HEK293 (cell line): Measurements from ENCODE around the gene AKTIP.

Experiments used
- CTCF ChIP-seq: fragments of 450-650 bp; formaldehyde crosslinking; IDR thresholded peaks from 2 replicates; pipeline ENCODE4 v1.5.1; 2016; ENCODE audit warnings: missing biosample characterization, missing genetic modification characterization
- SP7 ChIP-seq: fragments of 450-650 bp; formaldehyde crosslinking; IDR thresholded peaks from 2 replicates; pipeline ENCODE4 v1.5.1; 2016; ENCODE audit warnings: missing biosample characterization, missing genetic modification characterization
- YY1 ChIP-seq: fragments of 450-650 bp; formaldehyde crosslinking; IDR thresholded peaks from 2 replicates; pipeline ENCODE4 v1.5.1; 2018; ENCODE audit warnings: missing biosample characterization, missing genetic modification characterization
- ZNF660 ChIP-seq: fragments of 450-650 bp; IDR thresholded peaks from 2 replicates; pipeline ENCODE4 v1.5.1; 2018; ENCODE audit warnings: missing biosample characterization, mild to moderate bottlenecking, missing genetic modification characterization
- TF ChIP-seq, protein P1 (sequence below): fragments of 450-650 bp; formaldehyde crosslinking; IDR thresholded peaks from 2 replicates; pipeline ENCODE4 v1.5.1; 2016; ENCODE audit warnings: missing biosample characterization, missing genetic modification characterization
- TF ChIP-seq, protein P2 (sequence below): fragments of 450-650 bp; formaldehyde crosslinking; optimal IDR thresholded peaks from 2 replicates; pipeline ENCODE3; 2016; ENCODE audit warnings: missing biosample characterization, mild to moderate bottlenecking, missing genetic modification characterization

DNA sequence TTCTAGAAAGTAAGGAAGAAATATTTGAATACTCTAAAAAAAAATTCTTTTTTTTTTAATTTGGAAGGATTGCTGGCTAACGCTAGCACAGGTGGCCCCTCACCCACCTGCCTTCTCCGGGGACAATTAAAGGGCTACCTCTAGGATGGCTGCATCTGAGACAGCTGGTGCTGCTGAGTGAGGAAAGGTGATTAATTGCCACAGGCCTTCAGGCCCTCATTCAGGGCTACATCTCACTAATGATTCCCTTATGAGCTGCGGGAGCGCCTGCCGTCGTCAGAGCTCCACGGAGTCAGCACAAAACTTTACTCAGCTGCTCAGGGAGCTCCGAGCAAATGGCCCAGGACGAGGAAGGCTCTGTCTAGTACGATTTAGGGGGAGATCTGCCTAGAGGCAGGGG is 27.0 kb upstream of the AKTIP start:
- TF ChIP-seq SP7 (tag by site-specific recombination) = no peak
- no peak for TF ChIP-seq ZNF660 (tag by site-specific recombination)
- TF ChIP-seq, protein P1, sequence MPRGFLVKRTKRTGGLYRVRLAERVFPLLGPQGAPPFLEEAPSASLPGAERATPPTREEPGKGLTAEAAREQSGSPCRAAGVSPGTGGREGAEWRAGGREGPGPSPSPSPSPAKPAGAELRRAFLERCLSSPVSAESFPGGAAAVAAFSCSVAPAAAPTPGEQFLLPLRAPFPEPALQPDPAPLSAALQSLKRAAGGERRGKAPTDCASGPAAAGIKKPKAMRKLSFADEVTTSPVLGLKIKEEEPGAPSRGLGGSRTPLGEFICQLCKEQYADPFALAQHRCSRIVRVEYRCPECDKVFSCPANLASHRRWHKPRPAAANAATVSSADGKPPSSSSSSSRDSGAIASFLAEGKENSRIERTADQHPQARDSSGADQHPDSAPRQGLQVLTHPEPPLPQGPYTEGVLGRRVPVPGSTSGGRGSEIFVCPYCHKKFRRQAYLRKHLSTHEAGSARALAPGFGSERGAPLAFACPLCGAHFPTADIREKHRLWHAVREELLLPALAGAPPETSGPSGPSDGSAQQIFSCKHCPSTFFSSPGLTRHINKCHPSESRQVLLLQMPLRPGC (tag by site-specific recombination) = no peak
- TF ChIP-seq, protein P2, sequence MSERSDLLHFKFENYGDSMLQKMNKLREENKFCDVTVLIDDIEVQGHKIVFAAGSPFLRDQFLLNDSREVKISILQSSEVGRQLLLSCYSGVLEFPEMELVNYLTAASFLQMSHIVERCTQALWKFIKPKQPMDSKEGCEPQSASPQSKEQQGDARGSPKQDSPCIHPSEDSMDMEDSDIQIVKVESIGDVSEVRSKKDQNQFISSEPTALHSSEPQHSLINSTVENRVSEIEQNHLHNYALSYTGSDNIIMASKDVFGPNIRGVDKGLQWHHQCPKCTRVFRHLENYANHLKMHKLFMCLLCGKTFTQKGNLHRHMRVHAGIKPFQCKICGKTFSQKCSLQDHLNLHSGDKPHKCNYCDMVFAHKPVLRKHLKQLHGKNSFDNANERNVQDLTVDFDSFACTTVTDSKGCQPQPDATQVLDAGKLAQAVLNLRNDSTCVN (tag by site-specific recombination) = no peak
- no peak for TF ChIP-seq CTCF (tag by site-specific recombination)
- TF ChIP-seq YY1 = no peak
